Mucosa of rectum (tissue), 2 donors: Measurements from ENCODE around the gene PRR4.

Experiments
- H3K27ac ChIP-seq, 2 donors: one replicate each; pipeline ENCODE4 v1.7.0; 2013; ENCODE audit warnings: inconsistent platforms in 2 of 2, low read depth in 2 of 2, low read length in 2 of 2
- H3K27me3 ChIP-seq, 2 donors: one replicate each; pipeline ENCODE4 v1.7.0; 2013; ENCODE audit warnings: low read length in 2 of 2; ENCODE audit not compliant: control insufficient read depth in 2 of 2, insufficient read depth in 2 of 2
- H3K36me3 ChIP-seq, 2 donors: one replicate each; pipeline ENCODE4 v1.7.0; 2013; ENCODE audit warnings: low read length in 2 of 2; ENCODE audit not compliant: control insufficient read depth in 2 of 2, insufficient read depth in 2 of 2
- H3K4me1 ChIP-seq, 2 donors: one replicate each; pipeline ENCODE4 v1.7.0; 2013; ENCODE audit warnings: low read length in 2 of 2, mild to moderate bottlenecking in 1 of 2; ENCODE audit not compliant: control insufficient read depth in 2 of 2, insufficient read depth in 2 of 2
- H3K4me3 ChIP-seq, 2 donors: one replicate each; pipeline ENCODE4 v1.7.0; 2013; ENCODE audit warnings: low read length in 2 of 2
- H3K9ac ChIP-seq, 2 donors: one replicate each; pipeline ENCODE4 v1.7.0; 2013; ENCODE audit warnings: low read length in 2 of 2, low read depth in 1 of 2, mild to moderate bottlenecking in 1 of 2
- H3K9me3 ChIP-seq, 2 donors: one replicate each; pipeline ENCODE4 v1.7.0; 2013; ENCODE audit warnings: low read length in 2 of 2; ENCODE audit not compliant: control insufficient read depth in 2 of 2
- donor health status: healthy.
- donor health status: Normal muscosa, but diverticular disease.

PRR4 gene

DNA sequence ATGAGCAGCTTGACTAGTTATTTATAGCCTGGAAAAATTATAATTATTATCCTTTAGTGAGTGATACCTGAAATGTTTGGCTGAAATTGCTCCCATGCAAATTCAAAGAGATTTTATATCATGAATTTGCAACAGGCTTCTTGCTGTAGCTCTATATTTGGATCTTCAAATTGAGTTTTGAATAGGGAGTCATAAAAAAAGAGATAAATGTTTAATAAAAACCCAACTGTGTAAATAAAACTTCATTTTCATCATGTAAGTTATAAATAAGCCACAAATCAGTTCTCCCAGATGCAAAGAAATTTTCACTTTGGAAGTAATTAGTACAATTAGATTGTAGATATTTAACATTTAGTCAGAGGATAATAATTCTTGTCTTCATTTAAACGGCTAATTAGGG is 42.1 kb downstream of the PRR4 start, which contains the start of gene TAS2R8:
TAS2R8 (minus strand) TSS at position 101 of the 400 bp plus-strand sequence. CDS start 306 bp downstream, outside the sequence.
- Histone ChIP-seq H3K27me3 (no peaks in the 10 kb centered on the region), H3K36me3 (no peaks in the 10 kb centered on the region), H3K4me3 (no peak within 1 kb of the TSS), H3K4me1 (no peaks in the 10 kb centered on the region), H3K9ac (no peak within 1 kb of the TSS), H3K27ac (no peak within 1 kb of the TSS), H3K9me3 (no peaks in the 10 kb centered on the region)

DNA sequence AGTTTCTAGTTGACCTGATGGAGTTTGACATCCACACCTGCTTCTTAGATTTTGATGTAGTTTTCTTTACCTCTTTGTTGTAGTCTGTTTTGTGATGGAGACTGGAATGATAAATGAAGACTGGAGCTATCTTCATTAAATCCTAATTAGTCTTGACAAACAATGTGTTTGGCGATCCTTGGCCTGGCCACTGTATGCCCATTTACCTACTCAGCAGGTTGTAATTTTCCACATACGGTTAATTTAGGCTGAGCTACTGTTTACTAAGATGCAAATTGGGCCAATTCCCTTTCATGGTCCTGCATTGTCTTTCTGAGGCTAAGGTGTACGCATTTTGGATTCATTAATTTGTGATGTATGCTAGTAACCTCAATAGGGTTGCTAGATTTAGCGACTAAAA is 46.7 kb downstream of the PRR4 start, which contains the start of gene TAS2R7:
TAS2R7 (minus strand) TSS at position 41 of the 400 bp plus-strand sequence. CDS start 57 bp downstream, outside the sequence.
- no peak within 1 kb of the TSS for H3K9ac ChIP-seq
- H3K36me3 ChIP-seq, result no peaks in the 10 kb centered on the region
- H3K9me3 ChIP-seq, result no peaks in the 10 kb centered on the region

DNA sequence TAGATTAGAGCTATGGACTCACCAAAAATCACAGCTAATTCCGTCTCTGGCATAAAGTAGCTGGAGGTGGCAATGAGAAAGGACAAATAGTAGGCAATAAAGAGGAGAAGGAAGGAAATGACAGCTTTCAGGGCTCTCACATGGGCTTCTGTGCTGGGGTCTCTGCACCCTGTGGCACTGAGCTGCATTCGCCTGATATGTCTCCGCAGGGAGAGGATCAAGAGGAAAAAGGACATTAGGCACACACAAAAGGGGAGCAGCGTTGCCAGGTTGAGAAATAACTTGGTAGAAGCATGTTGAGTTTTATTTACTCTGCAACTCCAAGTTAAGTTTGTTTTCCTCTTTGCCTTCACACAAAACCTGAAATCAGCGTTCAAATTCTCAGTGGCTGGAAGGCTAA is 47.5 kb downstream of the PRR4 start:
- Histone ChIP-seq H3K27ac (no peak overlapping the region), H3K9ac (no peak overlapping the region), H3K27me3 (no peaks in the 10 kb centered on the region)

More for the DNA sequence above, 46.7 kb downstream of the PRR4 start, which contains the start of gene TAS2R7:
- no peak within 1 kb of the TSS for H3K4me3 ChIP-seq
- no peaks in the 10 kb centered on the region for H3K4me1 ChIP-seq
- no peaks in the 10 kb centered on the region for H3K27me3 ChIP-seq
- H3K27ac ChIP-seq, result no peak within 1 kb of the TSS

More for the DNA sequence above, 47.5 kb downstream of the PRR4 start:
- Histone ChIP-seq H3K9me3 (no peaks in the 10 kb centered on the region), H3K36me3 (no peaks in the 10 kb centered on the region), H3K4me3 (no peak overlapping the region), H3K4me1 (no peaks in the 10 kb centered on the region)
